Endothelial cell of umbilical vein (primary cell): ENCODE measurements around the gene BCAS3. TPM values are rescaled to one million over a fixed set of nuclear protein-coding genes. Genes with fewer than 3 reads are reported as not detected.

ENCODE experiments used
- BruUV-seq: library from RNA; stranded (reverse); fragments of 400-500 nt; replicated peaks from 2 replicates; lab custom pipeline; 2021; lab: Mats Ljungman, UMichigan
- CTCF ChIA-PET: fragments of 300-600, 350-600 bp; sonication (Branson Sonifier 250); formaldehyde crosslinking; loops from one replicate; lab custom pipeline; 2021; ENCODE audit warnings: antibody characterized with exemption, inconsistent platforms; lab: Charles Lee
- POLR2A ChIA-PET: fragments of 300-600, 350-600 bp; sonication (Branson Sonifier 250); formaldehyde crosslinking; loops from one replicate; lab custom pipeline; 2021; ENCODE audit warnings: antibody characterized with exemption, inconsistent platforms; lab: Charles Lee
- DNase-seq: peaks from one replicate; pipeline ENCODE4 v3.0.0-alpha.2; 2011; ENCODE audit warnings: low read depth, low spot score
- FAIRE-seq: peaks from 2 replicates; lab custom pipeline; 2011; peaks lifted over from hg19 to GRCh38; lab: Jason Lieb, UNC
- H2AFZ ChIP-seq: 2 replicates; pipeline ENCODE4 v1.6.0; 2012; ENCODE audit warnings: low read depth, low read length, control low read depth, inconsistent platforms
- H3K27ac ChIP-seq: 2 replicates; pipeline ENCODE4 v1.5.1; 2011; ENCODE audit warnings: low read depth, mild to moderate bottlenecking, control low read depth, low read length, moderate library complexity; ENCODE audit not compliant: insufficient read depth
- H3K27me3 ChIP-seq, 2 experiments: 2 replicates each; pipeline versions ENCODE4 v1.6.0 to v1.6.1; 2011; ENCODE audit warnings: low read length in 2 of 2, mixed read lengths in 1 of 2; ENCODE audit not compliant: control insufficient read depth in 2 of 2, insufficient read depth in 2 of 2
- H3K36me3 ChIP-seq, 2 experiments: 2 replicates in 1 of 2; 3 replicates in 1 of 2; pipeline ENCODE4 v1.5.1; 2011; ENCODE audit warnings: low read length in 2 of 2, mild to moderate bottlenecking in 1 of 2, moderate library complexity in 1 of 2; ENCODE audit not compliant: control insufficient read depth in 2 of 2, insufficient read depth in 2 of 2; ENCODE audit errors: extremely low read depth in 1 of 2
- H3K4me1 ChIP-seq: 3 replicates; pipeline ENCODE4 v1.5.1; 2011; ENCODE audit warnings: mild to moderate bottlenecking, low read length; ENCODE audit not compliant: control insufficient read depth, insufficient read depth; ENCODE audit errors: extremely low read depth
- H3K4me2 ChIP-seq: 2 replicates; pipeline ENCODE4 v1.6.1; 2011; ENCODE audit warnings: low read length, control low read depth, mixed read lengths; ENCODE audit not compliant: insufficient read depth
- H3K4me3 ChIP-seq, 3 experiments: fragments of 200-600 bp in 1 of 3; sonication (generic), shearing (Covaris generic) in 1 of 3; replicated peaks in 1 of 3; 2 replicates each; pipeline ENCODE4 v1.5.1; 2011 to 2016; ENCODE audit warnings: control low read depth in 3 of 3, low read length in 3 of 3, mild to moderate bottlenecking in 2 of 3, inconsistent platforms in 1 of 3, low read depth in 1 of 3, moderate library complexity in 1 of 3; ENCODE audit not compliant: insufficient read depth in 1 of 3
- H3K79me2 ChIP-seq: 2 replicates; pipeline ENCODE4 v1.6.0; 2012; ENCODE audit warnings: low read length, inconsistent platforms; ENCODE audit not compliant: control insufficient read depth, insufficient read depth
- H3K9ac ChIP-seq: replicated peaks from 2 replicates; pipeline ENCODE3; 2011; ENCODE audit warnings: low read length, control low read depth; ENCODE audit not compliant: insufficient read depth; ENCODE audit errors: extremely low read depth
- H3K9me1 ChIP-seq: replicated peaks from 3 replicates; pipeline ENCODE4 v1.6.0; 2011; ENCODE audit warnings: mild to moderate bottlenecking, low read length; ENCODE audit not compliant: control insufficient read depth, insufficient read depth; ENCODE audit errors: extremely low read depth
- H3K9me3 ChIP-seq: replicated peaks from 2 replicates; pipeline ENCODE4 v1.5.1; 2012; ENCODE audit warnings: low read length, inconsistent platforms; ENCODE audit not compliant: control insufficient read depth, insufficient read depth
- H4K20me1 ChIP-seq: replicated peaks from 2 replicates; pipeline ENCODE3; 2011; ENCODE audit warnings: mild to moderate bottlenecking, low read length; ENCODE audit not compliant: control insufficient read depth, insufficient read depth; ENCODE audit errors: extremely low read depth
- EZH2 ChIP-seq: IDR thresholded peaks from 2 replicates; pipeline ENCODE4 v1.6.1; 2012; ENCODE audit warnings: borderline replicate concordance, low read depth, mild to moderate bottlenecking, moderate library complexity, low read length, inconsistent platforms; ENCODE audit not compliant: severe bottlenecking
- FOS ChIP-seq: IDR thresholded peaks from 2 replicates; pipeline ENCODE4 v1.6.1; 2011; ENCODE audit warnings: mild to moderate bottlenecking, low read length, moderate library complexity, borderline replicate concordance; ENCODE audit not compliant: insufficient read depth
- JUN ChIP-seq: IDR thresholded peaks from 2 replicates; pipeline ENCODE4 v1.6.1; 2011; ENCODE audit warnings: borderline replicate concordance, low read depth; ENCODE audit not compliant: insufficient read length, insufficient read depth
- MAX ChIP-seq: IDR thresholded peaks from 2 replicates; pipeline ENCODE4 v1.6.1; 2011; ENCODE audit not compliant: insufficient read depth, insufficient read length
- MYC ChIP-seq: IDR thresholded peaks from one replicate; pipeline ENCODE4 v1.6.1; 2011; ENCODE audit warnings: mild to moderate bottlenecking, low read depth, low read length
- POLR2A ChIP-seq: IDR thresholded peaks from 2 replicates; pipeline ENCODE4 v1.6.1; 2012; ENCODE audit warnings: low read depth, mild to moderate bottlenecking, control low read depth, low read length
- POLR2AphosphoS5 ChIP-seq: IDR thresholded peaks from 2 replicates; pipeline ENCODE4 v1.6.1; 2012; ENCODE audit warnings: low read depth, mild to moderate bottlenecking, control low read depth, low read length, moderate library complexity; ENCODE audit not compliant: insufficient read depth
- dilution Hi-C: fragments of 300-500 bp; cut with MboI; formaldehyde crosslinking; loops from one replicate; pipeline ENCODE4 v1.15.0; 2019; ENCODE audit warnings: low sequenced_read_pairs; ENCODE audit not compliant: extremely low pct_ligation_motif_present
- intact Hi-C: fragments of 100-400 bp; cut with micrococcal nuclease; formaldehyde crosslinking; loops from one replicate; pipeline ENCODE4 v1.10.0; 2022
- polyA plus RNA-seq, 4 experiments: library from polyadenylated mRNA; depleted of rRNA in 3 of 4; stranded (reverse) in 3 of 4; unstranded in 1 of 4; fragments of >200 nt; gene quantifications; 2 replicates each; pipeline versions ENCODE4 v1.2.1 to v1.2.3, GENCODE V29; 2011 to 2012; ENCODE audit warnings: missing spikeins in 1 of 4
- total RNA-seq: library from RNA; stranded (reverse); gene quantifications from 2 replicates; pipeline ENCODE4 v1.2.3, GENCODE V29; 2021
- TF ChIP-seq, protein P1 (sequence below), 2 donors: IDR thresholded peaks; 1 replicate in 1 of 2; 2 replicates in 1 of 2; pipeline ENCODE4 v1.5.1; 2011; ENCODE audit warnings: low read length in 2 of 2, mild to moderate bottlenecking in 2 of 2, moderate library complexity in 2 of 2, control low read depth in 1 of 2, inconsistent platforms in 1 of 2, low read depth in 1 of 2; ENCODE audit not compliant: insufficient read depth in 1 of 2; ENCODE audit errors: extremely low read depth in 1 of 2

Gene BCAS3
- total and polyA plus RNA-seq, 2 donors (not counting 3 experiments of a cell fraction or from before 2014, with no cell fraction given): 8.2 to 16.0 TPM

- dilution Hi-C loops (no loop called here), intact Hi-C loops (no loop called here)
- H3K4me1 ChIP-seq: no peaks in the 10 kb centered on the region
- H3K27ac ChIP-seq: no peak overlapping the region
- ChIA-PET CTCF (no interaction called here), POLR2A (no interaction called here)
- H3K4me3 ChIP-seq: no peak overlapping the region
- no peak overlapping the region for H3K9ac ChIP-seq
- FAIRE-seq: no peak
- no peaks in the 10 kb centered on the region for H3K9me3 ChIP-seq
- no peaks in the 10 kb centered on the region for H3K9me1 ChIP-seq
- no peaks in the 10 kb centered on the region for H3K36me3 ChIP-seq
- no peak overlapping the region for H2AFZ ChIP-seq
- no peak overlapping the region for H3K4me2 ChIP-seq
- no TSS peak for BruUV-seq
- DNase-seq: no peak
- H4K20me1 ChIP-seq: no peaks in the 10 kb centered on the region
- no peaks in the 10 kb centered on the region for H3K79me2 ChIP-seq
- H3K27me3 ChIP-seq: no peaks in the 10 kb centered on the region
- TF ChIP-seq POLR2A (no peak), JUN (no peak), EZH2 (no peak), POLR2AphosphoS5 (no peak), FOS (no peak), MYC (no peak), MAX (no peak)
- TF ChIP-seq, protein P1, sequence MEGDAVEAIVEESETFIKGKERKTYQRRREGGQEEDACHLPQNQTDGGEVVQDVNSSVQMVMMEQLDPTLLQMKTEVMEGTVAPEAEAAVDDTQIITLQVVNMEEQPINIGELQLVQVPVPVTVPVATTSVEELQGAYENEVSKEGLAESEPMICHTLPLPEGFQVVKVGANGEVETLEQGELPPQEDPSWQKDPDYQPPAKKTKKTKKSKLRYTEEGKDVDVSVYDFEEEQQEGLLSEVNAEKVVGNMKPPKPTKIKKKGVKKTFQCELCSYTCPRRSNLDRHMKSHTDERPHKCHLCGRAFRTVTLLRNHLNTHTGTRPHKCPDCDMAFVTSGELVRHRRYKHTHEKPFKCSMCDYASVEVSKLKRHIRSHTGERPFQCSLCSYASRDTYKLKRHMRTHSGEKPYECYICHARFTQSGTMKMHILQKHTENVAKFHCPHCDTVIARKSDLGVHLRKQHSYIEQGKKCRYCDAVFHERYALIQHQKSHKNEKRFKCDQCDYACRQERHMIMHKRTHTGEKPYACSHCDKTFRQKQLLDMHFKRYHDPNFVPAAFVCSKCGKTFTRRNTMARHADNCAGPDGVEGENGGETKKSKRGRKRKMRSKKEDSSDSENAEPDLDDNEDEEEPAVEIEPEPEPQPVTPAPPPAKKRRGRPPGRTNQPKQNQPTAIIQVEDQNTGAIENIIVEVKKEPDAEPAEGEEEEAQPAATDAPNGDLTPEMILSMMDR (IDR thresholded peaks at IDR 0.05; ENCODE audit: extremely low read depth in 1 of 2, insufficient read depth in 1 of 2, low read depth in 1 of 2, low read length in 2 of 2): no peak
Measured at GRCh38 chr17:61227866-61228265, 550.2 kb downstream of the BCAS3 start.
